Right lobe of liver (tissue), 6 donors: ENCODE results near the gene MPPED1. TPM values are rescaled to one million over a fixed set of nuclear protein-coding genes. Genes with fewer than 3 reads are reported as not detected.

Experiments
- ATAC-seq, 4 donors: fragments of 200-7000 bp; cut with Tn5 transposase; one replicate each; pipeline ENCODE4 v1.9.1; 2020; ENCODE audit warnings: mild to moderate bottlenecking in 4 of 4, moderate library complexity in 4 of 4
- DNase-seq, 3 donors: peaks; one replicate each; pipeline ENCODE4 v3.0.0-alpha.2; 2020
- H3K27ac ChIP-seq, 3 donors: fragments of 200-600 bp; one replicate each; pipeline ENCODE4 v1.8.0; 2022
- H3K27me3 ChIP-seq, 2 donors: fragments of 200-600 bp; one replicate each; pipeline ENCODE4 v1.8.0; 2022
- H3K36me3 ChIP-seq, 4 donors: fragments of 200-600 bp; sonication (generic) in 1 of 4; one replicate each; pipeline versions ENCODE4 v1.5.1 to v1.8.0; 2017 to 2022; ENCODE audit warnings: control low read depth in 1 of 4
- H3K4me1 ChIP-seq, 4 donors: fragments of 200-600 bp; sonication (generic) in 1 of 4; one replicate each; pipeline versions ENCODE4 v1.5.1 to v1.8.0; 2017 to 2022; ENCODE audit warnings: control low read depth in 1 of 4
- H3K4me3 ChIP-seq, 3 donors: fragments of 200-600 bp; one replicate each; pipeline ENCODE4 v1.8.0; 2022
- H3K9me3 ChIP-seq, 4 donors: fragments of 200-600 bp; sonication (generic) in 1 of 4; one replicate each; pipeline versions ENCODE4 v1.5.1 to v1.8.0; 2017 to 2022; ENCODE audit warnings: control low read depth in 1 of 4
- CTCF ChIP-seq, 4 donors: fragments of 200-600 bp in 3 of 4; fragments of 450-650 bp in 1 of 4; IDR thresholded peaks; one replicate each; pipeline versions ENCODE4 v1.5.1 to v1.8.0; 2016 to 2022; ENCODE audit warnings: antibody characterized with exemption in 4 of 4, mild to moderate bottlenecking in 2 of 4
- POLR2A ChIP-seq: fragments of 450-650 bp; IDR thresholded peaks from one replicate; pipeline ENCODE4 v1.6.1; 2017; ENCODE audit warnings: antibody characterized with exemption, mild to moderate bottlenecking
- WGBS: methylation state at CpG from one replicate; pipeline ENCODE4 v1.1.6; 2018; ENCODE audit warnings: low coverage, low lambda C conversion rate; ENCODE audit not compliant: insufficient coverage; ENCODE audit errors: missing lambda C conversion rate; 5-methylcytosine and 5-hydroxymethylcytosine counted together
- intact Hi-C, 2 donors: fragments of 100-400 bp; cut with DNase I; formaldehyde crosslinking; loops; one replicate each; pipeline versions ENCODE4 v1.11.2 to v1.14.1; 2022
- total RNA-seq, 6 experiments: library from RNA; depleted of rRNA in 2 of 6; stranded (reverse); fragments of >200 nt in 2 of 6; fragmentation: NEBNext Ultra II Directional in 3 of 6; extraction: Animal tissue kit (Norgen Biotek cat#: 25700) in 3 of 6; gene quantifications; one replicate each; pipeline versions ENCODE4 v1.1.0 to v1.2.4, GENCODE V29; 2016 to 2023
- donor health status: DM: no; HTN: yes; CAD: no.
- donor health status: DM: no; HTN: no; CAD: no.
- donor health status: DM: no; HTN: no; CAD: no.
- donor health status: DM: no; HTN: yes; CAD: no.
- donor health status: DM: no; HTN: yes; CAD: no.

MPPED1 gene
- total RNA-seq, 6 experiments from 2014 or later, result 2.4 to 13.8 (median 11.3) TPM

- no peak overlapping the region for H3K4me3 ChIP-seq
- no peaks in the 10 kb centered on the region for H3K27me3 ChIP-seq
- no peaks in the 10 kb centered on the region for H3K36me3 ChIP-seq
- TF ChIP-seq POLR2A (no peak), CTCF (IDR thresholded peaks at IDR 0.05) (no peak)
- no peak for ATAC-seq
- intact Hi-C loops, result no loop called here
- H3K27ac ChIP-seq, result no peak overlapping the region
- no peaks in the 10 kb centered on the region for H3K4me1 ChIP-seq
- no peaks in the 10 kb centered on the region for H3K9me3 ChIP-seq
- WGBS, result 64% methylated on average over 5 of the region's 17 CpGs
- no peak for DNase-seq
Measured at GRCh38 chr22:43532301-43533155, 120.7 kb downstream of the MPPED1 start.

- TF ChIP-seq CTCF (IDR thresholded peaks at IDR 0.05), result no peak
- TF ChIP-seq POLR2A, result no peak
- ATAC-seq, result no peak
- H3K9me3 ChIP-seq, result no peaks in the 10 kb centered on the region
- no peaks in the 10 kb centered on the region for H3K4me1 ChIP-seq
- WGBS, result 82% methylated on average over 2 of the region's 3 CpGs
- H3K36me3 ChIP-seq, result no peaks in the 10 kb centered on the region
- H3K27me3 ChIP-seq, result no peaks in the 10 kb centered on the region
- H3K4me3 ChIP-seq, result no peak overlapping the region
- intact Hi-C loops, result no loop called here
- DNase-seq, result peak in 1 of 3 donors; percentile 27
- H3K27ac ChIP-seq, result no peak overlapping the region
Measured at GRCh38 chr22:43533156-43533530, 121.3 kb downstream of the MPPED1 start.

- H3K27me3 ChIP-seq, result no peaks in the 10 kb centered on the region
- TF ChIP-seq POLR2A (no peak), CTCF (IDR thresholded peaks at IDR 0.05) (no peak)
- H3K27ac ChIP-seq, result no peak overlapping the region
- intact Hi-C loops, result no loop called here
- no peaks in the 10 kb centered on the region for H3K4me1 ChIP-seq
- ATAC-seq (no peak), DNase-seq (no peak)
- no peaks in the 10 kb centered on the region for H3K9me3 ChIP-seq
- 91% methylated on average over 6 of the region's 10 CpGs for WGBS
- H3K36me3 ChIP-seq, result no peaks in the 10 kb centered on the region
- H3K4me3 ChIP-seq, result no peak overlapping the region
Measured at GRCh38 chr22:43533656-43534428, 122.0 kb downstream of the MPPED1 start.

- H3K9me3 ChIP-seq, result no peaks in the 10 kb centered on the region
- intact Hi-C loops, result no loop called here
- peak in 2 of 3 donors; percentile 18 to 19 for DNase-seq
- H3K27ac ChIP-seq, result no peak overlapping the region
- TF ChIP-seq POLR2A, result no peak
- TF ChIP-seq CTCF (IDR thresholded peaks at IDR 0.05), result no peak
- 84% methylated on average over 5 of the region's 6 CpGs for WGBS
- H3K4me3 ChIP-seq, result no peak overlapping the region
- no peaks in the 10 kb centered on the region for H3K27me3 ChIP-seq
- no peaks in the 10 kb centered on the region for H3K36me3 ChIP-seq
- ATAC-seq, result no peak
- H3K4me1 ChIP-seq, result no peaks in the 10 kb centered on the region
Measured at GRCh38 chr22:43534916-43535315, 123.1 kb downstream of the MPPED1 start.
